Myocyte (in vitro differentiated cells): ENCODE measurements around the gene AP1B1. TPM values are rescaled to one million over a fixed set of nuclear protein-coding genes. Genes with fewer than 3 reads are reported as not detected.
"Not testable (repeated sequence)": the region's sequence is repeated elsewhere in the genome, so short reads cannot be mapped to it uniquely, and the experiment has no call there.

Source experiments
- DNase-seq: peaks from one replicate; pipeline ENCODE4 v3.0.0-alpha.2; 2012; ENCODE audit warnings: low read depth
- total RNA-seq: library from RNA; depleted of rRNA; stranded (reverse); fragments of >200 nt; gene quantifications from 2 replicates; pipeline ENCODE4 v1.2.3, GENCODE V29; 2014

The AP1B1 gene
- total RNA-seq, 1 donor from 2014 or later: 39.9 TPM

DNA sequence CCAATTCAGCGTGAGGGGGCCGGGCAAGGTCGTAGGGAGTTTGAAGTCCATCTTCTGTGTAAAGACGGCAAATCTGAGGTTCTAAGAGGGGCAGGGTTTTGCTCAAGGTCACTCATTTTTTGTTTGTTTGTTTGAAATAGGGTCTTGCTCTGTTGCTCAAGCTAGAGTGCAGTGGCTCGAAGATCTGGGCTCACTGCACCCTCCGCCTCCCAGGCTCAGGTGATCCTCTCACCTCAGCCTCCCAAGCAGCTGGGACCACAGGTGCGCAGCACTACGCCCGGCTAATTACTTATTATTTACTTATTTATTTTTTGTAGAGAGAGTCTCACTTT, 355 bp upstream of the AP1B1 start:
- no peak for DNase-seq

DNA sequence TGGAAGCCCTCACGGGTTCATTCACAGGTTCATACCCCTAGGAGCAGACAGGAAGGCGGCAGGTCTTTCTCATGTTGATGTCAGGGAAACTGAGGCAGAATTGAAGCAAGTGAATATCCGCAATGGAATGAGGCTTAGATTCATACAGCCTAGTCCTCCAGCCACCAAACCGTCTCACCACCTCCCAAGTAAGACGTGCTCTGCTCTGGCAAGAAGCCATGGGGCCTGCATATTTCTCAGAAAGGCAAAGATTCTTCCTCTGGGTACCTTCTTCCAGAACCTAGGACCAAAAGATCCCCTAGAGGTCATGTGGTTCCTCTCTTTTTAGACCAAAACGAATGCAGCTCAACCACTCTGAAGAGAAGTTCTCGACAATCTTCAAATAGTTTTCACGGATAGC, 1.7 kb downstream of the AP1B1 start:
- no peak for DNase-seq

DNA sequence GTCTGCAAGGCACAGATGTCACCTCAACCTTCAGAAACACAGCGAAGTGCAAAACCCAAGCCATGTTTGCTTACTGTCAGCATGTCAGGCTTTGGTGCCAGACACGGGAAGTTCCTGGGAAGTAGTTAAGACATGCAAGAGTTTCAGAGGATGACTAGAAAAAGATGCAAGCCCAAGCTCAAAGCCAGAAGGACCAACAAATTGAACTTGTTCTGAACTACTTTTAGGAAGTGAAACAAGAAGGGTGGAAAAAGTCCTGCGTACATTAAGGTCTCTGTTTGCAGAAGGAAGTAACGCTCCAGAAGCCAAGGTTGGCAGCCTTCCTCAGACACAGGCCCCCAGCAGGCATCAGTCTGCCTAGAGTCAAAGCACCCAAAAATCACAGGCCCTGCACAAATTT, 2.6 kb downstream of the AP1B1 start:
- DNase-seq: no peak

DNA sequence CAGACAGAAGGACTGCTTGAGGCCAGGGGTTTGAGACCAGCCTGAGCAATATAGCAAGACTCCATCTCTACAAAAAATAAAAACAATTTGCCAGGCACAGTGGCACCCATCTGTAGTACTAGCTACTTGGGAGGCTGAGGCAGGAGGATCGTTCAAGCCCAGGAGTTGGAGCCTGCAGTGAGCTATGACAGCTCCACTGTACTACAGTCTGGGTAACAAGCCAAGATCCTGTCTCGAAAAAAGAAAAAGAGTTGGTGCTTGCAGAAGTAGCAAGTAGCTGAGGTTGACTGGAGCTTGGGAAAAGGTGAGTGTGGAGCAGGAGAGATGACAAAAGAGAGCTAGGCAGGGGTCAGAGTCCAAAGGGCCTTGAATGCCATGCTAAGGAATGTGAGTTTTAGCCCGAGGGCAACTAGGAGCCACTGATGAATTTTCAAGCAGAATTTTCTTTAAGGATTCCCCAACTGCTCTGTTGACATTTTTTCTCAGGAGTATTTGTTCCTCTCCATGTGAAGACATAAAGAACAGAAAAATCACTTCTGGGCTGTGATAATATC, 3.1 kb downstream of the AP1B1 start:
- DNase-seq: no peak

DNA sequence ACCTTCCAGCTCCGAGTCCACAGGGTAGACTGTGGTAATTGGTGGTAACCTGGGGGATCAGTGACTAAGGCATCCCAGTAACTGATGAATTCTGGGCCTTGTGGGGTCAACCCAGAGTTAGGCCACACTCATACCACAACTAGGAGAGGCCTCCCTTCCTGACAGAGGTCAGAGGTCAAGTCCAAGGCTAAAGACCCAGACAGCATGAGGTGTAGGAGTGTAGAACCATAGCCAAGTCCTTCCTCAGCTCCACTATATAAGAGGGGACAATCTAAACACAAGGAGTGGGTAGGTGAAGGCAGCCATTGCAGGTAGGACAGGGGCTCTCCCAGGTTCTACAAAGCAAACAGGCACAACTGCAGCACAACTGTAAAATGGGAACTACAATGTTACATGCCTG, 4.6 kb downstream of the AP1B1 start:
- no peak for DNase-seq

DNA sequence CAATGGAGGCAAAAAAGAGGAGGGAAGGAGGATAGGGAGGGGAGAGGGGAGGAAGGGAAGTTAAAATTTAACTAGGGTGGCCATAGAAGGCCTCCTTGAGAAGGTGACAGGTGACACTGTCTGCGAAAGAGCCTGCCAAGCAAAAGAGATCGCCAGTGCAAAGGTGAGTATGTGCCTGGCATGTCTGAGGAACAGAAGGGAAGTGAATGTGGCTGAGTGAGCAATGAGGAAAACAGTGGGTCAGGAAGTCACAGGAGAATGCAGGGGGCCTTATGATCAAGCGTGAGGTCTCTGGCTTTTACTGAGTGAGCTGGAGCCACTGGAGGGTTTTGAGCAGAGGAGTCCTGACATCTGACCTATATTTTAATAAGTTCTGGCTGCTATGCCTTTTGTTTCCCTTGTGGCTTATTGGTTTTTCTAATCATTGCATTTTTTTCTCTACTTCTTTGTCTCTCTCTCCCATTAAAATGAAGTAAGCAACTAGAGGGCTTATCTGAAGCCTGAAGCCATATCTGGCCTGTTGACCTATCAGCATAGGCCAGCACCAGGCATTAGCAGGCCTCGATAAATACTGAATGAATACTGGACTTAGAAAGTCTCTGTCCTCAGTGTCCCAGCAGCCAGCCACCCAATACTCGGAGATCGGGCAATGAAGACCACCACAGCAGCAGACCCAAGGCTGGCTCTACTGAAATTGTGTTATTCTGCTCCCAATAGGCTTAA, 5.6 kb downstream of the AP1B1 start:
- DNase-seq: no peak

DNA sequence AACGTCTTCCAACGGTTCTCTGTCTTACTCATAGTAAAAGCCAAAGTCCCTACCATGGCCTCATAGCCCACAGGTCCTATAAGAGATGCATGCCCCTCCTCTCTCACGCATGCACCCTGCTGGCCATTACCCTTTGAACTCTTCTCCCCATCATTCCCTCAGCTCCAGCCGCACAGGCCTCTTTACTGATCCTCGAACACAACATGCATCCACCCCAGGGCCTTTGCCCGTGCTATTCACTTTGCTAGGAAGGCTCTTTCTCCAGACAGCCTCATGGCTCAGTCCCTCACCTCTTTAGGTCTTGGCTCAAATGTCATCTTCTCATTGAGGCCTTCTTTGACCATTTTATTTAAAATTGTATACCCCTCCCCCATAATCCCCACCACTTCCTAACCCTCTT, 7.5 kb downstream of the AP1B1 start:
- no peak for DNase-seq

DNA sequence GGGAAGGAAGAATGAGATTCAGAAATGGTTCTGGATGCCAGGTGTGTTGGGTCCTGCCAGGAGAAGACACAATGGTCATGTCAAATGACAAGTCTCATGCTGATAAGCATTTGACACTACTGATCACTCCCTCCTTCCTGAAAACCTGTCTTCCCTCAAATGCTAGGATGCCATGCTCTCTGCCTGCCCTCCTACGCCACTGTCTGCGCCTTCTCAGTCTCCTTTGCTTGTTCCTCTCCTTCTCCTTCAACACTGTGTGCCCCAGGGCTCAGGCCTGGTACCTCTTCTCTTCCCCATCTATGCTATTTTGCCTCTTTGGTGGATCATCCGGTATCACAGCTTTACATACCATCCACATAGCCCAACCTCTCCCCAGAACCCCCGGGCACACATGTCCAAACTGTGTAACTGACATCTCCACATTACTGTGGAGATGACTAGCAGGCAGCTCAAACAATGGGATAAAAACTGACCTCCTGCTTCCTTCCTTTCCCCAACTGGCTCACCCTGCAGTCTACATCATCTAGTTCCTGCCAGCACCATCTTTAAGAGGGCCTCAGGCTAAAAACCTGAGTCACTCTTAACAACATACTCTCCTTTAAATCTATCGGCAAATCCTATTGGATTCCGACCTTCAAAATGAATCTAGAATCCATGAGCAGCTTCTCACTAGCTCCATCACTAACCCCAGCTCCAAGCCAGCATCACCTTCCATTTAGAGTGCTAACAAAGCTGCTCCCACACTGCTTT, 8.2 kb downstream of the AP1B1 start:
- DNase-seq: no peak

DNA sequence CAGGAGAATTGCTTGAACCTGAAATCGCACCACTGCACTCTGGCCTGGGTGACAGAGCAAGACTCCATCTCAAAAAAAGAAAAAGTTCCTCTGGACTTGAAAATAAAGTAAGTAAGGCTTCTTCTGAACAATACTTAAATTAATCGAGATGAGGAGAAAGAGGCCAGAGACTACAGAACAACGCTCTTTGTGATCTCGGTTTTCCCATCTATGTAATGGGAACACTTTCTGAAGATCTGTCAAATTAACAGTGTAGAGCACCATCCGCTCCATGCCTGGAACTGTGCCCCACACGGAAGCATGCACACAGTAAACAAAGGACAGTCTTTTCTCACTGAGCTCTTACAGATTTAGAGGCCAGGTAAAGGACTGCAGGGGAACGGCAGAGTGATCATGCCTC, 9.1 kb downstream of the AP1B1 start:
- no peak for DNase-seq

DNA sequence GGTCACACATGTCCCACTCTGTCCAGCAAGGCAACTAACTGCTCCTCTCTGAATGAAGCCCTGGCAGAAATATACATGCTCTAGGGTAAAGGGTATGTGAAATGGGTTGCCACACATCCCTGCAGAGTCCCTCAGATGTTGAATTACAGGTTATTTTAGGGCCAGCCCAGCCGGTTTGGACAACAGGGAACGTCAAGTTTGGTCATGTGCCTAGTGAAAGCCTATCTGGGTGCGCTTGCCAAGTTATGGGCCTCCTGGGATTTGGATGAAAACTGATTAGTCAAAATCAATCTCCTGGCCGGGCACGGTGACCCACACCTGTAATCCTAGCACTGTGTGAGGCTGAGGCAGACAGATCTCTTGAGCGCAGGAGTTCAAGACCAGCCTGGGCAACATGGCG, 10.4 kb downstream of the AP1B1 start:
- no peak for DNase-seq

DNA sequence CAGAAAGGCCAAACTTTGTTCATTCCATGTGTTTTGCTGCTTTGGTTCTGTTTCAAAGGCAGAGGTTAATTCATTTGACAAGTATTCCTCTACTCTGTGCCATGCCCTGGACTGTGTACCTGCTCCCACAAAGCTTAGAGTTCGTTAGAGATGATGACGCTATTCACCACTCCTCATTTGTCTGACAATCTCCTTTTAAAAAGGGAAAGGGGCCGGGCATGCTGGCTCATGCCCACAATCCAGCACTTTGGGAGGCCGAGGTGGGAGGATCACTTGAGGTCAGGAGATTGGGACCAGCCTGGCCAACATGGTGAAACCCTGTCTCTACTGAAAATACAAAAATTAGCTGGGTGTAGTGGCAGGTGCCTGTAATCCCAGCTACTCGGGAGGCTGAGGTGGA, 11.7 kb downstream of the AP1B1 start:
- DNase-seq: not testable (repeated sequence)

DNA sequence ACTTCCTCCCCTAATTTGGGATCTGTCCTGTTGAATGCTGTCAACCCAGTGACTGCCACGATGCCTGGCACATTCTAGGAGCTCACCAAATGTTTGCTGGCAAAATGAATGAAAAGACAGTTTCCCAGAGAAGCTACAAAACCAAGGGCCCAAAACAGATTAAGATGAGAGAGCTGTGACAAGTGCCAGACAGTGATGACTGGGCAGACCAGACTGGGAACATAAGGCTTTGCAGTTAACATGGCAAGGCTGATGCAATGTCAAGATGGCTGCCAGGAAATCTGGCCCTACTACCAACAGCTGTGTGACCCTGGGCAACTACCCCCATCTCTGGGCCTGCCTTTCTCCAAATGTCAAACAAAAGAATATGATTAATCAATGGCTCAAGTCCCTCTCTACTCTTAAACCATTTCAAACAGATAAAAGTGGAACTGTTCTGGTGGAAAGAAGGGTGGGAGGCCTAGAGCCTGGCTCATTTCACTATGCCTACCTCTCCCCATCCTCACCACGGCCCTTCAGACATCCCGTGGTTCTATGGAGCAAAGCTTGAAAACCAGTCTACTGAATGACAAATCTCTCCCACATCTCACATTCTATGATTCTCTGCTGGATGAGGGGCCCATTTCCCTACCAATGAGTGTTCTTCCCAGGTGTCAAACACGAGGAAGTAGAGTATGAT, 12.8 kb downstream of the AP1B1 start:
- peak; percentile 38 for DNase-seq

DNA sequence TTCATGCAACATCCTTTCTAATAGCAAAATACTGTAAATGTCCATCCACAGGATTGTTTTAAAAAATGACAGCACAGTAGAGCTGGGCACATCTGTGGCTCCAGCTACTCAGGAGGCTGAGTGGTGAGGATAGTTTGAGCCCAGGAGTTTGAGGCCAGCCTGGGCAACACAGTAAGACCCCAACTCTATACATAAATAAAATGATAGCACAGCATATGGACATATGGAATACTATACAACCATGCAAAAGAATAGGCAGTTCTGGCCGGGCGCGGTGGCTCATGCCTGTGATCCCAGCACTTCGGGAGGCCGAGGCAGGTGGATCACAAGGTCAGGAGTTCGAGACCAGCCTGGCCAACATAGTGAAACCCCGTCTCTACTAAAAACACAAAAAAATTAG, 13.6 kb downstream of the AP1B1 start:
- DNase-seq: not testable (repeated sequence)

DNA sequence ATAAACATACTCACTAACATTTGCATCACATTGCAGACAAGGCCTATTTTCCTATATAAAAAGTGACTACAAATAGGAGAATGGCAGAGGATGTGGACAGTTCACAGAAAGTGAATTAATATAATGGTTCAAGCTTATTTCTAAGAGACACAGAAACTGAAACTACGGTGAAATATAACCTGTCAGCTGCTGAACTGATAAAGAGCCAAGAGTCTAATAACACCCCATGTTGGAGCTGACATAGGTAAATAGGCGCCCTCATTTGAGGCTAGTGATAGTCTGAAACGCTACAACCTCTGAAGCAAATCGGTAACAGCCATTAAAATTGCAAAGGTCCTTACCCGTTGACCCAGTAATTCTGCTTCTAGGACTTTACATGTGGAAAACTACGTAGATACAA, 14.0 kb downstream of the AP1B1 start:
- DNase-seq: no peak

DNA sequence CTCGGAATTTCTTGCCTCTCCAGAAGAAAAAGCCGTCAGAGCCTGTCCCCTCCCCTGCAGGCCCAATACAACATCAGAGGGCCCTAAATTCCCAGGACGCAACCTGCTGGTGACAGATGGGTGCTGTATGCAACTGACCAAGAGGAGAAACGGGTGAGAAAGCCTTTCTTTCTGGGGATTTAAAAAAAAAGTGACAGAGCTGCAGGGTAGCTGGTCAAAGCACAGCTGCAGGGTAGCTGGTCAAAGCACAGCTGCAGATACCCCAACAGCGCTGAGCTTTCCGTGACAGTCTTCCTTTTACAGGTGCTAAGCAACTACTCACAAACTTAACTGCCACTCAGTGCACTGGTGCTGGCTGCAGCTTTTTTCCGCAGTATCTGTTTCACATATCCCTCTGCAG, 17.8 kb downstream of the AP1B1 start:
- DNase-seq: peak; percentile 52

DNA sequence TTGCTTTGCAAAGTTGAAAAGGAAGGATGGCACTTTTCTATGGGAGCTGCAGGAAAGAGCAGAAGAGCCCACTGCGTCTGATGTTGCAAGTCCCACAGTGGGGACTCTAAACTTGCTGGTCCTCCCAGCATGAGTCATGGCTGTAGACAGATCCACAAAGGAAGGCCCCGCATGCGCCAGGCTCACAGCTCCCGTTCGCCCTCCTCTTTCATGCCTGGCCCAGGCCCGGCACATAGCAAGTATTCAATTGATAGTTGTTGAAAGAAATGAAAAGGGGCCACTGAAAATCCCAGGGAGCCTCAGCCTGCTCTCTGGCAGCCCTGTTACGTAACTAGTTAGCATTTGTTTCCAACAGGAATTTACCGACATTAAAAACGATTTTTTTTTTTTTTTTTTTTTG, 18.9 kb downstream of the AP1B1 start:
- DNase-seq: peak; percentile 52

DNA sequence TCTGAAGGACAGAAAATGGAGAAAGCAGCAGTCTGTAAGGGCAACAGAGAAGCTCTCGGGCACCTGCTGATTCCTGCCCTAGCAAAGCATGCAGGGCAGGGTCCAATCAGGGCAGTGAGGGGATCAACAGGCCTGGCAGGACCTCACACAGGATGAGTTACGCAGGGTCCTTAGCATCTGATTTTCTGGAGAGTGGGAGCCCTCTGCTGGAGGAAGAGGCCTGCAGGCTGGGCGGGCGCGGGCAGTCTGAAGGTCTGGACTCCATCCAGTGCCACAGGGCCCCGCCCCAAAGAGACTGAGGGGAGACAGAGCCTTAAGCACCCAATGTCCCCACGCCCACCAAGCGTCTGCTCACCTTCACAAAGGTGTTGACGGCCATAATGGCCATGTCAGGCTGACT, 28.9 kb downstream of the AP1B1 start:
- DNase-seq: peak; percentile 79

DNA sequence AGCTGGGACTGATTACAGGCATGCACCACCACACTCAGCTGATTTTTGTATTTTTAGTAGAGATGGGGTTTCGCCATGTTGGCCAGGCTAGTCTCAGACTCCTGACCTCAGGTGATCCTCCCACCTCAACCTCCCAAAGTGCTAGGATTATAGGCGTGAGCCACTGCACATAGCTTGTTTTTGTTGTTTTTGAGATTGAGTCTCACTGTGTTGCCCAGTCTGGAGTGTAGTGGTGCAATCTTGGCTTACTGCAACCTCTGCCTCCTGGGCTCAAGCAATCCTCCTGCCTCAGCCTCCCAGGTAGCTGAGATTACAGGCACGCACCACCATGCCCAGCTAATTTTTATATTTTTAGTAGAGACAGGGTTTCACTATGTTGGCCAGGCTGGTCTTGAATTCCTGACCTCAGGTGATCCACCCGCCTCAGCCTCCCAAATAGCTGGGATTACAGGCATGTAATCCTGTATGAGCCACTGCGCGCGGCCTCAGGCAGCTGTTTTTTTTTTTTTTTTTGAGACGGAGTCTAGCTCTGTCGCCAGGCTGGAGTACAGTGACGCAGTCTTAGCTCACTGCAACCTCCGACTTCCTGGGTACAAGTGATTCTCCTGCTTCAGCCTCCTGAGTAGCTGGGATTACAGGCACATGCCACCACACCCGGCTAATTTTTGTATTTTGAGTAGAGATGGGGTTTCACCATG, 31.0 kb downstream of the AP1B1 start:
- not testable (repeated sequence) for DNase-seq

DNA sequence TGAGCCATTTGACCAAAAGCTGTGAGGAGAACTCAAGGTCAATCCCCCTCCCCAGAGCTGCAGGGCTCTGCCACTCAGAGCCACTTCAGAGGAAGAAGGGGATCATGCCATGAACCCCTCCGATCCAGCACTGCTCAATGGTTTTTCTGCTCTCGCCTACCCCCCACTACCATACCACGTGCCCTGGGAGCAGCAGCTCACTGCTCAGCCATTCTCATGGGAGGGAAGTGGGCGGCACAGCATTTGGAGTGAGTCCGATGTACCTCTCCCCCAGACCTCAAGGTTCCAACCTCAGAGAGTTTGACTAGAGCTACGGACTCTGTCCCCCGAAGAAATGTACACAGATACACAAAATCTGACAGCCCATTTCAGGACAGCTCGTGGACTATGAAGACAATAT, 34.5 kb downstream of the AP1B1 start:
- no peak for DNase-seq

DNA sequence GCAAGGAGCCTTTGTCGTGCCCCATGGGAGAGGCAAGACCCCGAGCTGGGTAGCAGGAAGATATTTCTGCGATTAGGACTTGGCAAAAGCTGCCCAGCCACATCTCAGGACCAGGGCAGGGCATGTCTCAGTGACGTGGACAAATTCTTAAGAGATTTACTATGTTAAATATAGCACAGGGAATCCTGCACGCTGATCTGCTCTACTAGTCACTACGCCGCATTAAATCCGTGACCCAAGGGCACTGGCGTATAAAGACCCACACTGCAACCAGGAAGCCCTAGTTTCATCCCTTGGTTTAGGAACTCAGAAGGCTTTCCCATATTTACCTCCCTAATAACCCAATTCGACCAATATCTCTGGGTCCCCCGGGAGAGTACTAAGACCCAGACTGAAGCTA, 35.1 kb downstream of the AP1B1 start:
- no peak for DNase-seq

DNA sequence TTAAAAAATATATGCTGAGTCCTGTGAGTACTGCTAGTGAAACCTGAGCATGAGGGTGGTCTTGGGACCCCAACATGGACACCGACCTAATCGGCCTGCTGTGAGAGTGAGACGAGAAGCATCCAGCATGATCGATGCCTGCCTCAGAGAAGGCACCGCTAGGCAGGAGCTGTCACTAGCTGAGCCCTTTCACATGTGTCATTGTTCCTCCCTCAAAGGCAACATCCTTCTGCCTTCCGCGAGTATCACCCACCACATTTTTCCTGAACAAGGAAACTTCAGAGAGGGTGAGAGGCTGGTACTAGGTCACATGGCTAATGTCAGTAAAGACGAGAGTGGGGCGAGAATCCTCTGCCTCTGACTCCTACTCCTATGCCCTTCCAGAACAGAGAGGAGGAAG, 35.6 kb downstream of the AP1B1 start:
- DNase-seq: no peak

DNA sequence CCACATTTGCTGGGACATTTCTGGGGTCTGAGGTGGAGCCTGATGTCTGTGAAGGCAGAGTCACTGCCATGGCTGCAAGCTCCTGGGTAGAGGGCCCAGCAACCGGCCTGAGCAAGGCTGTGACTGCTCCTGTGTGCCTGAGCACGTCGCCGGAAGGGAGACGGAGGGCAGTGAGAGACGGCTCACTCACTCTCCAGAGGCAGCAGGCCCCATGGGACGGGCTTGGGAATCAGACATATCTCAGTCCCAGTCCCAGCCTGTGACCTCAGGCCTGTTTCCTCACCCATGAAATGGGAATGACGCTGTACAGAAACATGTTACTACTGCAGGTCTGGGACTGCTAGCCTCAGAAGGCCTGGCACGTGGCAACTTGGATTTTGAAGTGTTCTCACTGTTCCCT, 36.5 kb downstream of the AP1B1 start:
- no peak for DNase-seq
